ENCODE measurements around the gene IGSF21. TPM values are rescaled to one million over a fixed set of nuclear protein-coding genes. Genes with fewer than 3 reads are reported as not detected.
"Not testable (repeated sequence)": the region's sequence is repeated elsewhere in the genome, so short reads cannot be mapped to it uniquely, and the experiment has no call there.

IGSF21 gene
- total and polyA plus RNA-seq, 4 donors = 0.31 to 1.5 (median 0.88) TPM

GRCh38 chr1:18365099-18365705 lies 257.6 kb downstream of the IGSF21 start:
- Histone ChIP-seq H3K4me3 (ENCODE audit: low read depth in 1 of 3, low read length in 3 of 3) (no peak overlapping the region), H3K27me3 (ENCODE audit: control insufficient read depth in 4 of 4, insufficient read depth in 4 of 4, low read length in 3 of 4) (peaks cover 0 to 3% (median 0%) of the 10 kb centered on the region in 4 donors), H3K36me3 (ENCODE audit: control insufficient read depth in 4 of 4, insufficient read depth in 3 of 4, low read depth in 1 of 4, low read length in 3 of 4) (no peaks in the 10 kb centered on the region), H3K4me1 (ENCODE audit: control insufficient read depth in 4 of 4, insufficient read depth in 4 of 4, low read length in 3 of 4) (no peaks in the 10 kb centered on the region), H3K9me3 (ENCODE audit: control insufficient read depth in 4 of 4, low read length in 3 of 4) (peaks cover 0 to 2% (median 0%) of the 10 kb centered on the region in 4 donors), H3K9ac (ENCODE audit: low read depth in 1 of 2, low read length in 2 of 2) (no peak overlapping the region), H3K27ac (ENCODE audit: low read depth in 1 of 2, low read length in 2 of 2) (no peak overlapping the region)
- DNase-seq (ENCODE audit: low spot score) = no peak
- no peak for TF ChIP-seq NR2F2 (IDR thresholded peaks at IDR 0.05)
- no peak for TF ChIP-seq JUND (IDR thresholded peaks at IDR 0.05)
- TF ChIP-seq ATF3 (IDR thresholded peaks at IDR 0.05) = no peak
- 87% methylated on average over 31 of the region's 31 CpGs for WGBS

- DNase-seq (ENCODE audit: low spot score); H3K36me3 ChIP-seq (ENCODE audit: control insufficient read depth in 4 of 4, insufficient read depth in 3 of 4, low read depth in 1 of 4, low read length in 3 of 4); H3K27me3 ChIP-seq (ENCODE audit: control insufficient read depth in 4 of 4, insufficient read depth in 4 of 4, low read length in 3 of 4); H3K9ac ChIP-seq (ENCODE audit: low read depth in 1 of 2, low read length in 2 of 2); H3K27ac ChIP-seq (ENCODE audit: low read depth in 1 of 2, low read length in 2 of 2); H3K9me3 ChIP-seq (ENCODE audit: control insufficient read depth in 4 of 4, low read length in 3 of 4); H3K4me3 ChIP-seq (ENCODE audit: low read depth in 1 of 3, low read length in 3 of 3); H3K4me1 ChIP-seq (ENCODE audit: control insufficient read depth in 4 of 4, insufficient read depth in 4 of 4, low read length in 3 of 4): not testable (repeated sequence)
Observed at GRCh38 chr1:18372505-18372904, 264.9 kb downstream of the IGSF21 start.

- WGBS = 62% methylated on average over 6 of the region's 6 CpGs
- TF ChIP-seq FOXA2 (IDR thresholded peaks at IDR 0.05) (no peak), RAD21 (IDR thresholded peaks at IDR 0.05) (no peak), YY1 (IDR thresholded peaks at IDR 0.05) (no peak), HNF4A (conservative IDR thresholded peaks at IDR 0.05) (no peak), JUND (IDR thresholded peaks at IDR 0.05) (no peak), SP1 (IDR thresholded peaks at IDR 0.05) (no peak), EGR1 (IDR thresholded peaks at IDR 0.05; ENCODE audit: low read depth in 2 of 2) (no peak), CTCF (IDR thresholded peaks at IDR 0.05; ENCODE audit: low read depth, low read length, missing input control) (no peak), ZBTB33 (IDR thresholded peaks at IDR 0.05) (no peak), REST (IDR thresholded peaks at IDR 0.05) (no peak), FOXA1 (IDR thresholded peaks at IDR 0.05) (no peak), GABPA (IDR thresholded peaks at IDR 0.05 in 1 of 2, conservative IDR thresholded peaks at IDR 0.05 in 1 of 2) (no peak), RXRA (IDR thresholded peaks at IDR 0.05) (no peak), NR2F2 (IDR thresholded peaks at IDR 0.05) (no peak), ATF3 (IDR thresholded peaks at IDR 0.05) (no peak), TAF1 (conservative IDR thresholded peaks at IDR 0.05) (no peak), MAX (IDR thresholded peaks at IDR 0.05) (no peak), HNF4G (IDR thresholded peaks at IDR 0.05) (no peak)
- no peak for DNase-seq (ENCODE audit: low spot score)
Observed at GRCh38 chr1:18373151-18373550, 265.6 kb downstream of the IGSF21 start.

More at GRCh38 chr1:18373151-18373550, 265.6 kb downstream of the IGSF21 start:
- Histone ChIP-seq H3K4me1 (ENCODE audit: control insufficient read depth in 4 of 4, insufficient read depth in 4 of 4, low read length in 3 of 4) (no peaks in the 10 kb centered on the region), H3K27me3 (ENCODE audit: control insufficient read depth in 4 of 4, insufficient read depth in 4 of 4, low read length in 3 of 4) (no peaks in the 10 kb centered on the region), H3K9me3 (ENCODE audit: control insufficient read depth in 4 of 4, low read length in 3 of 4) (no peaks in the 10 kb centered on the region), H3K27ac (ENCODE audit: low read depth in 1 of 2, low read length in 2 of 2) (no peak overlapping the region), H3K36me3 (ENCODE audit: control insufficient read depth in 4 of 4, insufficient read depth in 3 of 4, low read depth in 1 of 4, low read length in 3 of 4) (no peaks in the 10 kb centered on the region), H3K9ac (ENCODE audit: low read depth in 1 of 2, low read length in 2 of 2) (no peak overlapping the region), H3K4me3 (ENCODE audit: low read depth in 1 of 3, low read length in 3 of 3) (no peak overlapping the region)

Measured in liver (tissue), 9 donors.